Renal pelvis (tissue), 4 donors: Measurements from ENCODE around the gene GPRIN1. TPM values are rescaled to one million over a fixed set of nuclear protein-coding genes. Genes with fewer than 3 reads are reported as not detected.
"Not testable (repeated sequence)": the region's sequence is repeated elsewhere in the genome, so short reads cannot be mapped to it uniquely, and the experiment has no call there.

Experiments used
- DNase-seq: peaks from one replicate; pipeline ENCODE4 v3.0.0-alpha.2; 2013
- polyA plus RNA-seq, 3 donors: library from polyadenylated mRNA; unstranded; fragments of 120-200 nt; gene quantifications; one replicate each; pipeline ENCODE4 v1.2.1, GENCODE V29; 2013; ENCODE audit not compliant: insufficient read length in 3 of 3

The GPRIN1 gene
- polyA plus RNA-seq, 3 donors = 1.9 to 2.3 (median 2.3) TPM

DNA sequence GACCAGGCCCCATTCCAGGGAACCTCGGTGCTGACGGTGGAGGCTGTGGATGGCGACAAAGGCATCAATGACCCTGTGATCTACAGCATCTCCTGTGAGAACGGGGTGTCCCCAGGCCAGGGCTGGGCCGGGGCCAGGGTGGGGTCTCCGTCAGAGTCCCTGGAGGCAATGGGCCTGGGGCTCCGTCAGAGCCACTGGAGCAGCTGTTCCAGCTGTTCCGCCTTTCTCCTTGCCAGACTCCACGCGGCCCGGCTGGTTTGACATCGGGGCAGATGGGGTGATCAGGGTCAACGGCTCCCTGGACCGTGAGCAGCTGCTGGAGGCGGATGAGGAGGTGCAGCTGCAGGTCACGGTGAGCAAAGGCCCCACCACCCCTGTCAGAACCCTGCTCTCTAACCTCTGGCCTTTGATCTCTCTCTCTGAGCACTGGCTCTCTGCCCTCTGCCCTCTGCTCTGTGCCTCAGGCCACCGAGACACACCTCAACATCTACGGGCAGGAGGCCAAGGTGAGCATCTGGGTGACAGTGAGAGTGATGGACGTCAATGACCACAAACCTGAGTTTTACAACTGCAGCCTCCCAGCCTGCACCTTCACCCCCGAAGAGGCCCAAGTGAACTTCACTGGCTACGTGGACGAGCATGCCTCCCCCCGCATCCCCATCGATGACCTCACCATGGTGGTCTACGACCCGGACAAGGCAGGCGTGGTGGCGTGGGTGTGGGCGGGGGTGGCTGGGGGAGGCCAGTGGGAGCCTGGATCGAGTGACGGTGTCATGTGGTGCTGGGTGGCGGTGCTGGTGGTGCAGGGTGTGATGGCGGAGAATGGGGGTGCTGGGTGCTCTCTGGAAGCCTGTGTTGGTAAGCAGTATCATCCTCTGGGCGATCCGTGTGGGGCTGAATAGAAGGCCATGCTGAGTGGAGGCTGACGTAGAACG, 34.2 kb downstream of the GPRIN1 start:
- DNase-seq = no peak

DNA sequence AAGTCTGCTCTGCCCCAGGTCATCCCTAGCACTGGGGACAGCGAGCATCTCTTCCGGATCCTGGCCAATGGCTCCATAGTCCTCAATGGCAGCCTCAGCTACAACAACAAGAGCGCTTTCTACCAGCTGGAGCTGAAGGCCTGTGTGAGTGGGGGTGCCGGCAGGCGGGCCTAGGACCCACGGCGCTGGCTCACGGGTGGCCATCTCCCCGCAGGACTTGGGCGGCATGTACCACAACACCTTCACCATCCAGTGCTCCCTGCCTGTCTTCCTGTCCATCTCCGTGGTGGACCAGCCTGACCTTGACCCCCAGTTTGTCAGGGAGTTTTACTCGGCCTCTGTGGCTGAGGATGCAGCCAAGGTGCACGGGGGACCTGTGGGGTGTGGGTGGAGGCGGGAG, 34.9 kb downstream of the GPRIN1 start:
- DNase-seq = no peak

DNA sequence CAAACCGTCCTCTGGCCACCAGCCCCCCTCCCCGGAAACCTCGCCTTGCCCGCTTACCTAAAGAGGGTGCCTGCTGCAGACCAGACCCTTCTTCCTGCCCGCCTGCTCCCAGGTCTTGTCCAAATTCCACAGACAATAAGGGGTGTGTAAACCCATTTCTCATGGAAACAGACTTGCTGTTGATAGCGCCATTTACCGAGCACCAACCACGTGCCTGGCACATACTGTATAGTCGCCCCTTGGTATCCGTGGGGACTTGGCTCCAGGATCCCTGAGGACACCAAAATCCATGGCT, 35.7 kb downstream of the GPRIN1 start:
- no peak for DNase-seq

DNA sequence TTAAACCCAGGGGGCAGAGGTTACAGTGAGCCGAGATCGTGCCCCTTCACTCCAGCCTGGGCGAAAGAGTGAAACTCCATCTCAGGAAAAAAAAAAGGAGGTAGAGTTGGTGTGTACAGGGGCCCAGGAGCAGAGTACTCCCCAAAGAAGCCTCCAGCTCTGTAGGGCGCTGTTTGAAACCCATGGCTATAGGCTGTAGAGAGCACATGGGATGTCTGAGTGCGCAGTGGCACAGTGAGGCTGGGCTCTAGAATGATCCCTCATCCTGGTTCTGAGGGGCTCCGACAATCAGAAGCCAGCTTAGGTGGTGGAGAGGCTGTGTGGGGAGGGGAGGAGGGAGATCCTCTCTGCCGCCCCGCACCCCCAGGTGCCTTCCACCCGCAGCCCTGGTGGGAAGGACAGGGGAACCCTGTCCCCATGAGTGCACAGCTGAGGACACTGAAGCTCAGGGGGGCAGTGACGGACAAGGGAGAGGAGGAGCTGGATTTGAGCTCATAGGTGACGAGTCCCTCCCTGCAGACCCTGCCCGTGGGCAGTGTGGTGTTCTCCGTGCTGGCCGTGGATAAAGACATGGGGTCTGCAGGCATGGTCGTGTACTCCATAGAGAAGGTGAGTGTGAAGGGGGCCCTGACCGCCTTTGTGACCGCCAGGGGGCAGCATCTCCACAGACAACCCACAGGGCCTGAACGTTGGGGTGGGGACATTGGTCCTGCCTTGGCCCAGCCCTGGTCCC, 36.2 kb downstream of the GPRIN1 start:
- DNase-seq = peak; percentile 41

DNA sequence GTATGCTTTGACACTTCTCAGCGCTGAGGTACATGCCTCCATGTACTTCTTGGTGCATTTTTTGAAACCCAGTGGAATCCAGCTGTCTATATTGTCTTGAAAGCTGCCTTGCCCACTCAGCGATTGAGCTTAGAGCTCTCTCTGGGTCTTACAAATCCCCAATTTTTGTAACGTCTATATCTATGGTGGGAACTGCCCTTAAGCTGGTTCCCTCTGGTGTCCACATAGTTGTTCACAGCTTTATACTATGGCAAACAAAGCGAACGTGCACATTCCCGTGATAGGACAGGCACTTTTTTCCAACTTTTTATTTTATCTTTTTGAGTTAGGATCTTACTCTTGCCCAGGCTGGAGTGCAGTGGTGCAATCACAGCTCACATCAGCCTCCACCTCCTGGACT, 39.9 kb downstream of the GPRIN1 start:
- no peak for DNase-seq

DNA sequence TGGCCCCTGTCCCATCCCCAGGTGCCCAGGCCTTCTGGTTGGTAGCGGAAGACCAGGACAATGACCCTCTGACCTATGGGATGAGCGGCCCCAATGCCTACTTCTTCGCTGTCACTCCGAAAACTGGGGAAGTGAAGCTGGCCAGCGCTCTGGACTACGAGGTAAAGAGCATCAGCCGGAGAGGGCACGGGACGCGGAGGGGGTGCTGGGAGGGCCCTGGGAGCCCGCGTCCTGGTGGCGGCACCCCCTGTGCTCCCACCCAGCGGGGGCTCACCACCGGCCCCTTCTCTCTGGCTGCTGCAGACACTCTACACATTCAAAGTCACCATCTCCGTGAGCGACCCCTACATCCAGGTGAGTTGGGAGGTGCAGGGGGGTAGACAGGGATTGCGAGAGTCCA, 41.3 kb downstream of the GPRIN1 start:
- no peak for DNase-seq

DNA sequence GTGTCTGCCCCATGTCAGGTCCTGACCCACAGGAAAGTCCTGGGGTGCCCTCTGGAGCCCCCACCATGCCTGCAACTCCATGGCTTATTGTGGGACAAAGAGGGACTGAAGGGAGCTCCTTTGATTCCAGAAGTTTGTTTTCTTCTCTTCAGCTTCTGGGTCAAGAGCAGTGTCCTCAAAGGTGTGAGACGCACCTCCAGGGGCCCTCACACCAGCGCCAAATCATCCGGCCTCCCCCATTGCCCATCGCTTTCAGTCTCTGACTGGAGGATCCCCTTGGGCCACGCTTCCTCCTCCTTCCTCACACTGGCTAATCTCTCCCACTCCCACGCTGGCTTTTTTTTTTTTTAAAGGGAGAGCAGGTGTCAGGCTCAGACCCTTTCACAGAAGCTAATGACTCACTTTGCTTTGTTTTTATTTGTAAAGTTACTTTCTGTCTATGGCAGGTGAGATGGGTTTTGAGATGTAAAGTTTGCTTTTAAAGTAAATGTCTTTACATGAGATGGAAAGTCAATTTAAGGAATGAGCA, 44.1 kb downstream of the GPRIN1 start:
- DNase-seq = no peak

DNA sequence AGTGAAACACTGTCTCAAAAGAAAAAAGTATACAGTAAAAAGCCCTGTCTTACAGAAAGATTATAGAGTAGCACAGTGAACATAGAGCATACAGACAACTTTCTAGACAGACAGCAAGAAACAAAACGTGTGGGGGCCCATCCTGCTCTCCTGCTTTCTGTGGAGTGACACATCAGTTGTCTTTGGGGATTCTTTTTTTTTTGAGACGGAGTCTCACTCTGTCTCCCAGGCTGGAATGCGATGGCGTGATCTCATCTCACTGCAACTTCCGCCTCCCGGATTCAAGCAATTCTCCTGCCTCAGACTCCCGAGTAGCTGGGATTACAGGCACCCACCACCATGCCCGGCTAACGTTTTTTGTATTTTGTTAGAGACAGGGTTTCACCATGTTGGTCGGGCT, 46.0 kb downstream of the GPRIN1 start:
- no peak for DNase-seq

DNA sequence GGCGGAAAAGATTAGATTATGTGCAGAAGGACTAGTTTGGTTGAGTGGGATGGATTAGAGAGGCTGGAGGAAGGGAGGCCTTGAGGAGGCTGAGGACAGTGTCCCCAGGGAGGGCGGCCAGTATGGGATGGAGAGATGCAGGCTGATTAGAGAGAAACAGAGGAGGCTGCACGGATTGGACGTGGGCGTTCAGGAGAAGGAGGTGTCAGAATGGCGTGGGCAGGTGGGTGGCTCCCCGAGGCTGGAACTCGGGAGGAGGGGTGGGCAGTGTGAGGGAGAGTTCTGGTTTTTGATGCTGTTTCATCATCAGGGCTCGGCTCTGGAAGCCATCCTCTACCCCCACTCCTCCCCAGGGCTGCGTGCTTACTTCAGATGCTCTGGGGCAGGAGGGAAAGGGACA, 47.8 kb downstream of the GPRIN1 start:
- DNase-seq = no peak

DNA sequence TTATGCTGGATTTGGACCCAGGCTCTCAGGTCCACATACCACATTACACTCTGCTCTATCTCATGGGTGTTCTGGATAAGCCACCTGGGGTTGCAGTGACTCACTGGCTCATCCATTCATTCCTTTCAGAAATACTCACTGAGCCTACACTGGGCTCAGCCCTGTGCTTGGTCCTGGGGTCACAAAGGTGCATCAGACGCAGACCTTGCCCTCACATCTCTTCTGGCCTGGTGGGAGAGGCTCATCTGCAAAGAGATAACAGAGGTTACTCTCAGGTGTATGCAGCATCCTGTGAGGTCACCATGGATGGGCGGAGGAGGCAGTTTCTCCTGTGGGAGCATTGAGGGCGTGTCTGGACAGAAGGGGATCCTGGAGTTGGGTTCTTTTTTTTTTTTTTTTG, 48.7 kb downstream of the GPRIN1 start:
- DNase-seq = no peak

DNA sequence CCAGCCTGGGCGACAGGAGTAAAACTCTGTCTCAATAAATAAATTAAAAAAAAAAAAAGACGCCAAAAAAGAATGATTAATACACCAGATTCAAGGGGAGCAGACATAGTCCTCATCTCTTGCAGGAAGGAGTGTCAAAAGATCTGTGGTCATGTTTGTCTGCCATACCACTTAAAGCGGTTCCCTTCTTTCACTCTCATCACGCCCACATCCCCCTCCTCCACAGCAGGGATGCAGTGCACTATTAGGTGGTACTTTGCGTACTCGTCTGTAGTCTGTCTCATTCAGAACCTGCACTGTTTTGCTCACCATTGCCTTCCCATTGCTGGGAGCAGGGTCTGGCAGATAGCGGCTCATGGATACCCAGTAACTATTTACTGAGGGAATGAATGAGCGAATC, 49.6 kb downstream of the GPRIN1 start:
- no peak for DNase-seq

DNA sequence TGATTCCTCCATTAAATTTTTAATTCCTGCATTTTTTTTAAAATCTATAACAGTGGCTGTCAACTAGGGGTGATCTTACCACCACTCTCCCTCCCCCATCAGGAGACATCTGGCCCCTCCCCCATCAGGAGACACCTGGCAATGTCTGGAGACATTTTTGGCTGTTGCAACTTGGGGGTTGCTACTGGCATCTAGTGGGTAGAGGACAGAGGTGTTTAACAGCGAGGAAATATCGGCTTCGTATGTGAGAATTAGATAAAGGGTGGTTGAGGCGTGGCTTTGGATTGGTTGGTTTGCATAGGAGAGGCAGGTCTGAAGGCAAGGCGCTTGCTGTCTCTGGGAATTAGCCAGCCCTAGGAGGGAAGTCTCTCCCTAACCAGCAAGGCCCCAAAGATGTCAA, 50.3 kb downstream of the GPRIN1 start:
- no peak for DNase-seq

DNA sequence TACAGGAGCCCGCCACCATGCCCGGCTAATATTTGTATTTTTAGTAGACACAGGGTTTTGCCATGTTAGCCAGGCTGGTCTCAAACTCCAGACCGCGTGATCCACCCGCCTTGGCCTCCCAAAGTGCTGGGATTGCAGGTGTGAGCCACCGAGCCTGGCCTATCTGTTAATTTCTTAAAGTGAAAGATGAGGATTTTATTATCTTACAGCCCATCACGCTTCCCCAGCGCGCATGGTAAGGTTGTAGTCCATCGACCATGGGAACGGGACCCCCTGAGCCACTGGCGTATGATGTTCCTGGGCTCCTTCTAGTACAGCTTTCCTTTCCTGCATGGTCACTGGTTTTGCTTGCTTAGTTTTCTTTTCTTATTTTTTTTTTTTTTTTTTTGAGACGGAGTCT, 52.1 kb downstream of the GPRIN1 start:
- DNase-seq = no peak

DNA sequence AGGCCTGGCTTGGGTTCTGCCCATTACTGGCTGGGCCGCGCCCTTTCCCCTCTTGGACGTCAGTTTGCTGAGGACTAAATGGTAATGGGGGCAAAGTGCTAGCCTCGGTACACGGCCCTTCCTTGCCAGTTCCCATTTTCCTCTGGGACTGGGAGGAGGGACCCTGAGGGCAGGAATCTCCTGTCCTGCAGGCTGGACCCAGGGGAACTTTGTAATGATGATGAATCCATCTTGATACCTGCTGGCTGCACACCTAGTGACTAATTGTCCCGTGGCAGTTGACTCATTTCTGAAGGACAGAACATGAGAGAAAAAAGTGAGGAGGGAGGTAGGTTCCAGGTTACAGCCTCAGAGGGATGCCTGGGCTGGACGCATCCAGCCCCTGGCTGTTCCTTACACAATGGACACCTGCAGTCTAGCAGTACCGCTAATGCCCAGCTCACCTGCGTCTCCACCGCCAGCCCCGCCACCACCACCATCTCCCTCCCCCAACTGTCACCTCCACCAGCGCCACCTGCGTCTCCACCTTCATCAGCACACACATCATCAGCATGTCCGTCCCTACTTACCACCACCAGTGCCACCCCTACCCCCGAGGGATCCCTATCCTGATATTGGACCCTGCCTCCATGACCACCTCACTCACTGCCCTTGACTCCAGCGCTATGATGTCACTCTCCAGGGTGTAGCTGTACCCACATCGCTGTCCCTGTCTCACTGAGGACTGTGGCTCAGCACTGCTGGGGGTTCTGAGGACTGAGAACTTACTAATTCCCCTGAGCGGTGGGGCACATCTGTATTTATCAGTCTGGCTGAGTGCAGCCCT, 56.5 kb downstream of the GPRIN1 start:
- DNase-seq = no peak

DNA sequence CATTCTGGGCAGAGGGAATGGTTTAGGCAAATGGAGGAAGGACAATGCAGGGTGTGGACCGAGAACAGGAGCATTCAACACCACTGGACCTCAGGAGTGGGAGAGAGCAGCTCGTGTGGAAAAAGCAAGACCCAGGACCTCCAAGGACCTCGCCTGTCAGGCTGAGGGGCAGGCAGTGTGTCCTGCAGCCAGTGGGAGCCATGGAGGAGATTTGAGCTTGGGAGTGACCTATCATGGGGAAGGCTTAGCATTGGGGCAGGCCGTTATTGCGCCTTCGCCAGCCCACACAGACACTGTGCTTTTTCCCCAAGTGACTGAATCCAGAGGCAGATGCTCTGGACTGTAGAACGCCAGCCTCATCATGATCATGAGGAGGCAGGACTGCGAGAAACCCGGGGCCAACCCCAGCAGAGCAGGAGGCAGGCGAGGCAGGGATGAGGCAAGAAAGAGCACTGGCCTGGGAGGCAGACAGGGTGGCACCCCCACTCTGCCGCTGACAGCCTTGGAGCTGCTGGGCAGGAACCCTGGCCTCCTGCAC, 57.6 kb downstream of the GPRIN1 start:
- no peak for DNase-seq

DNA sequence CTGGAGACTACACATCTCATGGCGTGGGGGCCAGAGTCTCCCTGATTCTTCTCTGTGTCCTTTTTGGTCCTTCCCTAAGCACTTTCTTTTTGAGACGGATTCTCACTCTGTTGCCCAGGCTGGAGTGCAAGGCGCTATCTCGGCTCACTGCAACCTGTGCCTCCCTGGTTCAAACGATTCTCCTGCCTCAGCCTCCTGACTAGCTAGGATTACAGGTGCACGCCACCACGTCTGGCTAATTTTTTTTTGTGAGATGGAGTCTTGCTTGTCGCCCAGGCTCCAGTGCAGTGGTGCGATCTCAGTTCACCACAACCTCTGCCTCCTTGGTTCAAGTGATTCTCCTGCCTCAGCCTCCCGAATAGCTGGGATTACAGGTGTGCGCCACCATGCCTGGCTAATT, 59.0 kb downstream of the GPRIN1 start:
- DNase-seq = not testable (repeated sequence)

DNA sequence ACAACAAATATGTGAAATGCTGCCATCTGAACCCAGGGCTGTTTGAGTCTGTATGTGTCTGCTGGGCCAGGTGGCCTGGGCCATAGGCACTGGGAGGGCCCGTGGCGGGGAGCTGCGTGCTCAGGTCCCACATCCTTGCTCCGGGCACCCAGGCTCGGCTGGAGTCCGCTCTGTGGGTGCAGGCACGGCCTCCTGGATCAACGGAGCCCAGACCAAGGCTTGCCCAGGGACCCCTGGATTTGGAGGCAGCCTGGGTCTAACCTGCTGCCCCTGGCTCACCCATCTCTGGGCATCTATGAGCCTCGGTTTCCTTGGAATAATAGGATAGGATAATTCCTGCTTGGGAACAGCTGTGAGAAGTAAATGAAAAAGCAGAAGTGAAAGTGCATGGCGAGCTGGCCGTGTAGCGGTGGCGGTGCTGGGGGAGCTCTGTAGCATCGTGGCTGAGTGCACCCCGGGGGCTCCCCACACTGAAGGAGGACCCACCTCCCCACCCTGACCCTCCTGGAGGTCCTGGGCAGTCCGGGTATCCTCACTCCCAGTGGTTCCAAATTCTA, 59.6 kb downstream of the GPRIN1 start:
- DNase-seq = no peak

DNA sequence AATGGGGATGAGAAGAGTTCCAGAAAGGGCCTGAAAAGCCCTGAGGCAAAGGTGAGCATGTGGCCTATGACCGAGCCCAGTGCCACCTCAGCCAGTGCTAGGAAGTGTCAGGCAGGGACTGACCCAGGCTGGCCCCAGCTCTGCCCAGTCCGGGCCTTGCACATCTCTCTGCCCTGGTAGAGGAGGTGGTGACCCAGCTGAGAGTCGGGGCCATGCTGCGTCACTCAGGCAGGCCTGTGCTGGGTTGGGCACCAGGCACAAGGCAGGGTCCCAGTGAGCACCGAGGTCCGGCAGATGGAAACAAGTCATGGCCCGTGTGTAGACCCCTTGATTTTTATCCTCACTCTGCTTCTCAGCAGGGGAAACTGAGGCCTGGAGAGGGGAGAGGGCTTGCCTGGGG, 60.1 kb downstream of the GPRIN1 start:
- DNase-seq = no peak

DNA sequence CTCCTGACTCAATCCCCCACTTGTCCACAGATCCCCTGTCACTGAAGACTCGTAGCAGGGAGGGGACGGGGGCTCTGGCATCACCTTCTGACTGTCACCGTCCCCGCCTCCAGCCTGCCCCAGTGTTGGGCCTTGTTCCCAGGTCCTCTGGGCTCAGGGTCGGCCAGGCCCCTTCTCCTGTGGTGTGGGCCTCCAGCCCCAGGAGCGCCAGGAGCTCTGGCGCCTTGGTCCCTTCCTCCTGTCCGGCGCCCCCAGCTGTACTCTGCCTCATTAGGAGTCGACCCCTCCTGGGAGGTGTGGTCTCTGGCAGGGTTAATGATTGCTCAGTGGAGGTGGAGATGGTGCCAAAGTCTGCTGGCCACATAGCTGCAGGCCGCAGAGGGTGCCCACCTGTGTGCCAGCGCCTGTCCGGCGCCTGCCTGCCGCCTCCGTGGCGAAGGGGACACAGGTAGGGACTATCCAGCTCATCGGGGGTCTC, 61.0 kb downstream of the GPRIN1 start, which contains the start of gene CDHR2:
Gene CDHR2, plus strand, starts transcription at position 376 of the 478 bp plus-strand sequence. CDS start 16,011 bp downstream, outside the sequence.
- no peak for DNase-seq

DNA sequence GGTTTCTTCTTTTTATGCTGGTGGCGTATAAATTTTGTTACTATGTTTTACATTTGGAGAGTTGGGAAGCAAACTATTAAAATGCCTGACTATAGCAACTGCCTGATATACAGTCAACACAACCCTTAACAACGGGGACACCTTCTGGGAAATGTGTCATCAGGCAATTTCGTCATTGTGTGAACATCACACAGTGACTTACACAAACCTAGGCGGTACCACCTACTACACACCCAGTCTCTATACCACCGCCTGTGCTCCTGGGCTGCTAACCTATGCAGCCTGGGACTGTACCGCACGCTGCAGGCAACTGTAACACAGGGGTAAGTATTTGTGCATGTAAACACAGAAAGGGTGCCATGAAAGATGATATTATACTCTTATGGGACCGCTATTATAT, 62.2 kb downstream of the GPRIN1 start:
- no peak for DNase-seq
